Activated CD8-positive, alpha-beta memory T cell treated with anti-CD3 and anti-CD28 coated beads for 1 hour (primary cell): ENCODE results near the gene ATP5F1D.
A peak's percentile ranks its signal among the peaks of the same experiment; 100 is the strongest.
"Not testable (repeated sequence)": the region's sequence is repeated elsewhere in the genome, so short reads cannot be mapped to it uniquely, and the experiment has no call there.

Source experiments
- DNase-seq, 2 donors: peaks; one replicate each; pipeline ENCODE4 v3.0.0-alpha.2; 2020; ENCODE audit warnings: low read depth in 1 of 2; ENCODE audit errors: extremely low read depth in 1 of 2

The ATP5F1D gene

DNA sequence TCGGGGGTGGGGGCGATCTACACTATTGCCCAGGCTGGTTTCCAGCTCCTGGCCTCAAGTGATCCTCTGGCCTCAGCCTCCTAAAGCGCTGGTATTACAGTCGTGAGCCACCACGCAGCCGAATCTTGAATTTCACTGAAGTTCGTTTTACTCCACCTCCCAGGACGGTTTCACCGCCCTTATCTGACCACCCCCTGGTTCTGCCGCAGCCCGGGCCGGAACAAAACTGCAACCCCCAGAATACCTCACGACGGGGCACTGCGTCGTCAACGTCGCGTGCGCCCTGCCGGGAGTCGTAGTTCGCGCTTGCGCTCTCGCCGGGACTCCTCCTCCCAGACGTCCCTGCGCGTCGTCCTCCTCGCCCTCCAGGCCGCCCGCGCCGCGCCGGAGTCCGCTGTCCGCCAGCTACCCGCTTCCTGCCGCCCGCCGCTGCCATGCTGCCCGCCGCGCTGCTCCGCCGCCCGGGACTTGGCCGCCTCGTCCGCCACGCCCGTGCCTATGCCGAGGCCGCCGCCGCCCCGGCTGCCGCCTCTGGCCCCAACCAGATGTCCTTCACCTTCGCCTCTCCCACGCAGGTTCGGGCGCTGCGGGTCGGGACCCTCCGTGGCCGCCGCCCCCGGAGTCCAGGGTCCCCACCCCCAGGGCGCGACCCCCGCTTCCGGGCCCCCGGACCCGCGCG lies at the start of gene ATP5F1D:
Gene ATP5F1D (plus strand): TSS at position 335 of the 679 bp plus-strand sequence. CDS start 100 bp downstream, at position 435.
- DNase-seq, result peak; percentile 86 to 88

DNA sequence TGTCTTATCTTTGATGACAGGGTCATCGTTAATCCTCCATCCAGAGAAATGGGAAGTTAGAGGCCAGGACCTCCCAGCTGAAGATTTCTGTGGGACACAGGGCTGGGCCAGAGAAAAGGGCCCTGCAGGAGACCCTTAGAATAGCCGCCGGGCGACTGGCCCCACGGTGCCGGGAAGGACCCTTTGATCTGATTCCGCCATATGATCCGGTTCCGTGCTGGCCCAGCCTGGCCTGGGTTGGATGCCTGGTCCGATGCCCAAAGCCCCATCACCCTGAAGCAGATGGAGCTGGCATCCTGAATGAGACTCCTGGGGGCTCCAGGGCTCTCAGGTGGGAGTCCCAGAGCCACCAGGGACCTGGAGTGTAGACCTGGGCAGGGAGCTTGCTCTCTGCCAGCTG lies 42.0 kb upstream of the ATP5F1D start:
- DNase-seq, result no peak

DNA sequence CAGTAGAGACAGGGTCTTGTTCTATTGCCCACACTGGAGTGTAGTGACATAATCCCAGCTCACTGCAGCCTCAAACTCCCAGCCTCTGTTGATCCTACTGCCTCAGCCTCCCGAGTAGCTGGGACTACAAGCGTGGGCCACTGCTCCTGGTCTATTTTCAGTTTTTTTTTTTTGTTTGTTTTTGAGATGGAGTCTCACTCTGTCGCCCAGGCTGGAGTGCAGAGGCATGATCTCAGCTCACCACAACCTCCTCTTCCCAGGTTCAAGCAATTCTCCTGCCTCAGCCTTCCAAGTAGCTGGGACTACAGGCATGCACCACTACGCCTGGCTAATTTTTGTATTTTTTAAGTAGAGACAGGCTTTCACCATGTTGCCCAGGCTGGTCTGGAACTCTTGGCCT lies 40.9 kb upstream of the ATP5F1D start:
- DNase-seq, result not testable (repeated sequence)

DNA sequence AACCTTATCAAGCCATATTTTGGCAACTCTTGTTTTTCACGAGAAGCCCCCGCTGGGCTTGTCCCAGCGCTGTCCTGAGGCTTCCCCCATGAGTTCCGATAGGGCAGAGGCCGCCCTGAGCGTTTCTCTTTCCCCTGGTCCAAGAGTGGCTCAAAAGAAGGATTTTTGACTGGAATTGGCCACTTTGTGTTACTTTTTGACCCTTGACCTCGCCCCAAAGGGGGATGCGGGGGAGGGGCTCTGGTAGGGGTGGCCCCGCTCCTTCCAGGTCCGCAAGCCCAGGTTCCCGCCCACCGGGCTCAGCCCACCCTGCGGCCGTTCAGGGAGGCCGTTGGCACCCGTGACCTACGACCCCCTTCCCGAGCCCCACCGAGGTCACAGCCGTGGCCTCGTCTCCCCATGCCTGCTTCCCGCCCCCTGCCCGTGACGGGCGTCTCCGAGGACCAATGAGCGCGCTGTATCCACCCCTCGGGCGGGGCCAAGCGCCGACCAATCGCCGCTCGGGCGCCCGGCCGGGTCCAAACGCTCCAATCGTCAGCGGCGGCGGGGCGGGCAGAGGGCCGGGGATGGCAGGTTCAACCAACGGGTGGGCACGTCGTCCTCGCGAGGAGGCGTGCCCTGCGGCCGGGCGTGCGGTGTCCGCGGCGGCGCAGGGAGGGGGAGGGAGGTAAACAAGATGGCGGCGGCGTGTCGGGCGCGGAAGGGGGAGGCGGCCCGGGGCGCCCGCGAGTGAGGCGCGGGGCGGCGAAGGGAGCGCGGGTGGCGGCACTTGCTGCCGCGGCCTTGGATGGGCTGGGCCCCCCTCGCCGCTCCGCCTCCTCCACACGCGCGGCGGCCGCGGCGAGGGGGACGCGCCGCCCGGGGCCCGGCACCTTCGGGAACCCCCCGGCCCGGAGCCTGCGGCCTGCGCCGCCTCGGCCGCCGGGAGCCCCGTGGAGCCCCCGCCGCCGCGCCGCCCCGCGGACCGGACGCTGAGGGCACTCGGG lies 36.1 kb upstream of the ATP5F1D start, which contains the start of gene STK11:
Gene STK11 (plus strand): TSS at position 665 of the 986 bp plus-strand sequence. CDS start 1,136 bp downstream, outside the sequence.
- peak; percentile 97 to 99 for DNase-seq

DNA sequence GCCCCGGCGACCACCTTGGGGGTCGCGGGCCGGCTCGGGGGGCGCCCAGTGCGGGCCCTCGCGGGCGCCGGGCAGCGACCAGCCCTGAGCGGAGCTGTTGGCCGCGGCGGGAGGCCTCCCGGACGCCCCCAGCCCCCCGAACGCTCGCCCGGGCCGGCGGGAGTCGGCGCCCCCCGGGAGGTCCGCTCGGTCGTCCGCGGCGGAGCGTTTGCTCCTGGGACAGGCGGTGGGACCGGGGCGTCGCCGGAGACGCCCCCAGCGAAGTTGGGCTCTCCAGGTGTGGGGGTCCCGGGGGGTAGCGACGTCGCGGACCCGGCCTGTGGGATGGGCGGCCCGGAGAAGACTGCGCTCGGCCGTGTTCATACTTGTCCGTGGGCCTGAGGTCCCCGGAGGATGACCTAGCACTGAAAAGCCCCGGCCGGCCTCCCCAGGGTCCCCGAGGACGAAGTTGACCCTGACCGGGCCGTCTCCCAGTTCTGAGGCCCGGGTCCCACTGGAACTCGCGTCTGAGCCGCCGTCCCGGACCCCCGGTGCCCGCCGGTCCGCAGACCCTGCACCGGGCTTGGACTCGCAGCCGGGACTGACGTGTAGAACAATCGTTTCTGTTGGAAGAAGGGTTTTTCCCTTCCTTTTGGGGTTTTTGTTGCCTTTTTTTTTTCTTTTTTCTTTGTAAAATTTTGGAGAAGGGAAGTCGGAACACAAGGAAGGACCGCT lies 35.2 kb upstream of the ATP5F1D start:
- no peak for DNase-seq

DNA sequence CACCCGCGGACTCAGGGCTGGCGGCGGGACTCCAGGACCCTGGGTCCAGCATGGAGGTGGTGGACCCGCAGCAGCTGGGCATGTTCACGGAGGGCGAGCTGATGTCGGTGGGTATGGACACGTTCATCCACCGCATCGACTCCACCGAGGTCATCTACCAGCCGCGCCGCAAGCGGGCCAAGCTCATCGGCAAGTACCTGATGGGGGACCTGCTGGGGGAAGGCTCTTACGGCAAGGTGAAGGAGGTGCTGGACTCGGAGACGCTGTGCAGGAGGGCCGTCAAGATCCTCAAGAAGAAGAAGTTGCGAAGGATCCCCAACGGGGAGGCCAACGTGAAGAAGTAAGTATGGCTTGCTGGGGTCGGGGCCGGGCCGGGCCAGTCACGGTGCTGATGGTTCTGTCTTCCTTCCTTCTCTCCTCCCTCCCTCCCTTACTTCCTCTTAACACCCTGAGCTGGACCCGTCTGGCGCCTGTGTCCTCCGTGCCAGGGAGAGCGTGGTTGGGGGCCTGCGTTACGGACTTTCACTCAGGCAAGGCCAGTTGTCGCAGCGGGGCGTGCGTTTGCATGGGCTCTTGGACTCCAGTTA lies 34.6 kb upstream of the ATP5F1D start:
- no peak for DNase-seq

DNA sequence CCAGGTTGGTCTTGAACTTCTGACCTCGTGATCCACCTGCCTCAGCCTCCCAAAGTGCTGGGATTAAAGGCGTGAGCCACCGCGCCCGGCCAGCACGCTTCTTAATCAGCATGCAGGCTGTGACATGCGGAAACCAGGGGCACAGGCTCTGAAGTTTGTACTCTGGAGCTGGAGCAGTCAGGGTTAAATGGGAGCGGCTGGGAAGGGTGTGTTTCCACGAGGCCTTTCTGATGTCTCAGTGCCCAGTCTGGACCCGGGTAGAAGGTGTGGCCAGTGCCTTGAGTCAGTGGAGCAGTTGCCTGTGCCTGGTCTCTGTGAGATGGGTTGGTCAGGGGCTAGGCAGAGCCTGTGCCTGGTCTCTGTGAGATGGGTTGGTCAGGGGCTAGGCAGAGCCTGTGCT lies 32.7 kb upstream of the ATP5F1D start:
- DNase-seq, result not testable (repeated sequence)

DNA sequence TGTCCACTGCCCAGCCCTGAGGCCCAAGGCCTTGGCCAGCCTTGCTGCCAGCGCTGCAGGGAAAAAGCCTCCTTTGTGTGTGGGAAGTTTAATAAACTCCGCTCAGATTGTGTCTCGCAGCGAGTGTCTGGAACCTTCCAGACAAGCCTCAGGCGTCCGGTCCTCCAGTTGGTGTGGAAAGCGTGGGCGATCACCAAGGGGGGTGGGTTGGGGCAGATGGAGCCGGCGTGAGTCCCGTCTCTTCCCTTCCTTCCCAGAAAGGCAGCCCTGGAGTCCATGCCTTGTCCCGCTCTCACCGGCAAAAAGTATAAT lies 31.4 kb upstream of the ATP5F1D start:
- DNase-seq, result no peak

DNA sequence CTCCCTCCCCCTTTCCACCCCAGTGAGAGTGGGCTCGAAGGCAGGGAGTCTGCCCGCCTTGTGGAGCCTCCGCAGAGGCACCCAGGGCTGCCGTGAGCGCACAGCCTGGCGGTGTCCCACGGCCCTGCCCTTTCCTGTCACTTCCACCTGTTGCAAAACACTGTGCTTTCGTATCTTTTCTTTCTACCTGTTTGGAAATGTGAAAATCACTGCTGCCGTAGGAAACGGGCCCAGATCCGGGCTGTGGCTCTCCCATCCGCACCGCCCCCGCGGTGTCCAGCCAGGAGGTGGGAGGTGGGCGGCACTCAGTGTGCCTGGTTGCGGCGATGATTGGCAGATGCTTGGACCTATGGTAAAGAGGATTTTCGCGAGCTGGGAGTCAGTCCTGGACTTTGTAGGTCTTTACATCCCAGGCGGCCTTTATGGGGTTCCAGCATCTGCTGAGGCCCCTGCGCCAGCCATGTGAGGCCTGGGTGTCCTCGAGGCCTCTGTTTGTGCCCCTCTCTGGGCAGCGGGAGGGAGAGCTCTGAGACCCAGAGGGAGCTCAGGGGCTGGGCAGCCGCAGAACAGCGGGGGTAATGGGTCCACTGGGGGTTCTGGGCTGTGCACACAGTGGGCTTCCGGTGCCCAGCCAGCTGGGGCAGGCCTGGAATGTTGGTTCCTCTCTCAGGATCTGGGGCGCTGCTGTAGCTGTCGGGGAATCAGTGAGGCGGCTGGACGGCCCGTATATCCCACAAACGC lies 29.9 kb upstream of the ATP5F1D start:
- no peak for DNase-seq

DNA sequence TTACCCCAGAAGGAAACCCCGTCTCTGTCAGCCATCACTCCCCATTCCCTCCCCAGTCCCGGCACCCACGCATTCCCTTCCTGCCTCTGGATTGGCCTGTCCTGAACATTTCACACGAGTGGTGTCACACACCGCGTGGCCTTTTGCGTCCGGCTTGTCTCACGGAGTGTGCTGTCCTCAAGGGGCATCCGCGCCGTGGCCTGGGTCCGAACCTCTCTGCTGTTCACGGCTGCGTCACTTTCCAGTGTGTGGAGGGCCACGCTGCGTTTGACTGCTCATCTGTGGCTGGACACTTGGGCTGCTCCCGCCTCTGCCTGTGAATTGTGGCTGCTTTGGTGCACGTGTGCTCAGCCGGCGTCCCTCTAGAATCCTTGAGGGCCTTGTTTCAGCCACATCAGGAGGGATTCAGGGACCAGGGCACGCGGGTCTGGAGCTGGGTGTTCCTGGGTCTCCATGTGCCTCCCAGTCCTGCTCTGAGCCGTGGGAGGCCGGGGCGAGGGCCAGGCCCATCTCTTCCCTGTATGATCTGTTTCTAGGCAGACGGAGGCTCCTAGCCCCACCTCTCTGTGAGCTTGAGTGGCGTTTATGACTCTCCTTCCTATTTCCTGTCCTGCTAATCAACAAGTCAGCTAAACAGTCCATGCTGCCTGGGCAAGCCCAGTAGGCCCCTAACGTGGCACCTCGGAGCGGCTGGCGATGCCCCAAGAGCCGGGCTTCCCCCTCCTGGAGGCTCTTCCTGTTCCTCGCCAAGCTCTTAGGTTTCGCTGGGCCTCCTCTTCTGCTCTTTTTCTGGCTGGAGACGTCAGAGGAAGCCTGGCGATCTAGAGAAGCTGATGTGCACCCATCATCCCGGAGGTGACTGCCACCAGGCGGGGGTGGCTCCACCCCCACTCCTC lies 27.9 kb upstream of the ATP5F1D start:
- DNase-seq, result no peak

DNA sequence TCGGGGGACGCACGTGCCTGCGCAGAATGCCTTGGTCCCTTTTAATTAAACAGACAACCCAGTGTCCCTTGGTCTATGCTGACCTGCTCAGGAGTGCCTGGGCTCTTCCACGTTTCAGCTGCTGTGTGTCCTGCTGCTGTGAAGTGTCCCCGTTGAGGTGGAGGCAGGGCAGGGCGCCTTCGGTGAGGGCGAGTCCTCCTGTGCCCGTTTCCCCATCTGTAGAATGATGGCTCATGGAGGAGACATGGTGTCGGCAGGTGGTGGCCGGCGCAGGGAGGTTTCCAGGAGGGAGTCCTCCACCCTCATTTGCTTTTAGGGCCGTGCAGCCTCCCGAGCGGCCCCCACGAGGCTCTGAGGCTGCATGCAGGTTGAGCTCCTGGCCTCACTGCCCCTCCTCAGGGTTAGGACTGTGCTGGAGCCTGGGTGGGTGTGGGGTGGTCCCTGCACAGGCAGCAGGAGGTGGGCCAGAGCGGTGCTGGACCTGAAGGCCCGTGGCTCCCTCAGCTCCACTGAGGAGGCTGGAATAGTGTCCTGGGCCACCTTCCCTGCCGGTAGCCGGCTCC lies 27.2 kb upstream of the ATP5F1D start:
- no peak for DNase-seq

DNA sequence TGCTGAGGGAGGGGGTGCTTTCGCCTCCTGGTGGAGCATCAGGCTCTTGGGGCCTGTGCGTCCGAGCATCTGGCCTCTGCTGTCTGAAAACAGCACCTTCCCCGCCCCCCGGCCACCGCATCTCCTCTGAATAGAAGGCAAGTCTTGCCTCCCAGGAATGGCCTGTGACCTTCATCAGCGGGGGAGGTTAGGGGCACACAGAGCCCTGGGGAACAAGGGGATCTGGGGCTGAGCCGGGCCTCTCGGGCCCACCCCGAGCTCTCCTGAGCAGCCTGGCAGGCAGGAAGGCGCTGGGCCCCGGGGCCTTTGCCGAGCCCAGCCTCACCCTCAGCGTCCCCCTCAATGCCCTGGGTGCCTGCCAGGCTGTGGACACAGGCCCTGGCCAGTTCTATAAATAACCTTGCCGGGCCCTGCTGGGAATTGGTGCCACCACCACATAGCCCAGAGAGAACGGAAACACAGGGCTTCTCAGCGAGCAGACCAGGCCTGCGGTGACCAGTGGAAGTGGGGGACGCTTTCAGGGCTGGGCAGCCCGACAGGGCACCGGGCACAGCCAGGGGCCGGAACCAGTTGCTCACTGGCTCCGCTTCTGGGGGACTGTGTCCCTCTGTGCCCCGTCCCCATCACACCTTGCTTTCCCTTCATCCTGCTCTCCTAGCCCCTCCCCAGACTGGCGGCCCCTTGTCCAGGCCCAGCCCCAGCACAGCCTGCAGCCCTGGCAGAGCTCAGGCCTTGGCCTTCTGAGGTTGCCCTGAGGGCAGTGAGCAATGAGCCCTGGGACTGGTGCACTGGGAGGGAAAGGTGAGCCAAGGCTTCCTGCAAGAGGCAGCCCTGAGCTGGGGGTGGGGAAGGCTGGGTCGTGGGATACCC lies 26.5 kb upstream of the ATP5F1D start:
- no peak for DNase-seq

DNA sequence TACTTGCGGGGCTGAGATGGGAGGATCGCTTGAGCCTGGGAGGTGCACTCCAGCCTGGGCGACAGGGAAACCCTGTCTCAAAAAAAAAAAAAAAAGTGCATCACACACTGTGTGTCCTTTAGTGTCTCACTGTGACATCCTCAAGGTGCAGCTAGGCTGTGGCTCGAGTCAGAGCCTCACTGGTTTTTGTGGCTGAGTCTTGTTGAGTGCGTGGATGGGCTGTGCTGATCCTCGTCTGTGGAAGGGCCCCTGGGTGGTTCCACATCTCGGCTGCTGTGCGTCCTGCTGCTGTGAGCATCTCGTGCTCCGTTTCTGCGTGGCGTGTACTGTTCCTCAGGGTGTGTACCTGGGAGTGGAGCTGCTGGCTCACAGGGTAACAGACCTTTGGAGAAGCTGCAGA lies 24.8 kb upstream of the ATP5F1D start:
- DNase-seq, result no peak

DNA sequence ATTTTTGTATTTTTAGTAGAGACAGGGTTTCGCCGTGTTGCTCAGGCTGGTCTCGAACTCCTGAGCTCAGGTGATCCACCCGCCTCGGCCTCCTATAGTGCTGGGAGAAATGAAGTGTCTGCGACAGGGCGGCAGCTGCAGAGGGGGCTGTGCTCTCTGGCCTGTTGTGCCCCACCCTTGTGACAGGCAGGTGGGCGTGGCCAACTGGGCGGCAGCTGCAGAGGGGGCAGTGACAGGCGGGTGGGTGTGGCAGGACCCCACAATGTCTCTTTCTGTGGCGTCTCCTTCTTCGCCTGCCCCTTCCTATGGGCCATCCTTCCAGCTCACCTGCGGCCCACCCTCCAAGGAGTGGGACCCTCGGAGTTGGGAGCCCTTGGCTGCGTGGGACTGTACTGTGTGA lies 24.2 kb upstream of the ATP5F1D start:
- DNase-seq, result no peak

DNA sequence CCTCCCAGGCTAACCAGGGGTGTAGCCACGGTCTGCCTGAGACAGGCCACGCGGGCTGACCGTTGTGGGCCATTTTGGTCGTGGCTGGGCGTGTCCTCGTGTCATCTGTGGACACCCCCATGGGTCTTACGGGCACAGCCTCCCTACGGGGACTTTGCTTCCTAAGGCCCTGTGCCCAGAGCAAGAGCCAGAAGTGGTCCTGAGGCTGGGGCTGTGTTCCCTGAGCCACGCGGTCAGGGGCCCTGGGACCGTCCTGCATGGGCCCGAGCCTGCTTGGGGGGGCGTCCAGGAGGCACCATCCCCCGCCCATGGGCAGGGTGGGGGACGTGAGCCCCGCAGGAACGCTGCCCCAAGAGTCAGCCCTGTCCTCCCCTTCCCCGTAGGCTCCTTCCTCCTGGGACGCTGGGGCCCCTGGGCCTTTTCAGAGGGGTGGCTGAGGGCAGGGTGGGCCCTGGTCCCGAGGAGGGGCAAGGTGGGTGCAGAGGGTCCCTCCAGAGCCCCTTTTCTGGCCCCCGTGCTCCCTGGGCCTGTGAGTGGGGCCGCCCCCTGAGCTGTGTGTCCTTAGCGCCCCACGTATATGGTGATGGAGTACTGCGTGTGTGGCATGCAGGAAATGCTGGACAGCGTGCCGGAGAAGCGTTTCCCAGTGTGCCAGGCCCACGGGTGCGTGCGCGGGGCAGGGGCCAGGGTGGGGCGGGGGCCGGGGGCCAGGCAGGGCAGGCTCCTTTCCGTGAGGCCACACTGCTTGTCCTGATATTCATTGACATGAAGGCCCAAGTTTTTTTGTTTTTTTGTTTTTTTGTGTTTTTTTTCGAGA lies 22.6 kb upstream of the ATP5F1D start:
- DNase-seq, result no peak

DNA sequence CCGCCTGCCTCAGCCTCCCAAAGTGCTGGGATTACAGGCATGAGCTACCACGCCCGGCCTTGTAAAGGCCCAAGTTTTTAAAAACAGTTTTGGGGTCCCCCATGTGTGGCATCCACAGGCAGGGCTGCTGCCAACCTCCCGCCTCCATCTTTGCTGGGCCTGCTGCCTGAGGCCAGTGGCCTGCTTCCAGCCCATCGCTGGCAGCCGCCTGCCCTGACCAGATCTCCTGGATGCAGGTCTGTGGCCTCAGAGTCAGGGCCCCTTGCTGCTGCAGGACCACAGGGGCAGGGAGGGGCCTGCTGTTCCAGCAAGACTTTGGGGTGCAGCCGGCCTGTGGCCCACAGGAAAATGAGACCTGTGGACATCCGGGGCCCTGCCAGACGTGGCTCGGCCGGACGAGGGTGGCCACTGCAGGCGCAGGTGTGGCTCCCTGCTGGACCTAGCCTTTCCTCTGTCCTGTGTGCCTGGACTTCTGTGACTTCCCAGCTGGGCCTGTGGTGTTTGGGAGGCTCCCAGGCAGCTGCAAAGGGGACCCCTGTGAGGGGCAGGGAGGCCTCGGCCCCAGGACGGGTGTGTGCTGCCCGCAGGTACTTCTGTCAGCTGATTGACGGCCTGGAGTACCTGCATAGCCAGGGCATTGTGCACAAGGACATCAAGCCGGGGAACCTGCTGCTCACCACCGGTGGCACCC lies 21.6 kb upstream of the ATP5F1D start:
- no peak for DNase-seq
